ENCODE measurements around the gene BRCA1. TPM values are rescaled to one million over a fixed set of nuclear protein-coding genes. Genes with fewer than 3 reads are reported as not detected.
"Not testable (repeated sequence)": the region's sequence is repeated elsewhere in the genome, so short reads cannot be mapped to it uniquely, and the experiment has no call there.

BRCA1 gene
- total RNA-seq, 1 experiment from 2014 or later: 33.2 TPM

DNA sequence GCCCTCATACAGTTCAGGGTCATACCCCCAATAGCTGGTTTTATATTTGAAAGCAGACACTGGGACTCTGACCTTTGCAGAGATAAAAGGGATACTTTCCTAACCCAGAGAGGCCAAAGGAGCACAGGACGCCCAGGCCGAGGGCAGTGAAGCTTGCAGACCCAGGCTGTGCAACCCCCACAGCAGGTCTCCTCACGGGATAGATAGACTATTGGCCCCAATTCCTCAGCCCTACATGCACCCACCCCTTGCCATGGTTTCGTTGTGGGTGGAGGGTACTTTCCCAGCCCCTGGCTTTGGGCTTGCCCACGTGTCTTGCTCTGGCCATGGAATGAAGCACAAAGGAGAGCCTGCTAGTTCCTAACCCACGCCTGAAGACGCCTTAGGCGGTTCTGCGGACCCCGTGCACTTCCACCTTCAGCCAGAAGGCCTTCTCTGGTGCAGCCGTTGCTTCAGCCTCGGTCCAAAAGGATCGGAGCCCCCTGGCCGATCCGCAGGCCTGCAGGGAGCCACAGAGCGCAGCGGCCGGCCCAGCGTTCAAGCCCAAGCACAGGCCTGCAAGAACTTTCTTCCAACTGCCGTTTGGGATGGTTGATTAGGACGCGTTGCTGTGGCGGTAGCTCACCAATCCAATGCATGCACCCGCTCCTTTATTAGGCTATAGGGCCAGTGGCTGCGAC lies 9.8 kb upstream of the BRCA1 start:
- DNase-seq (ENCODE audit: low spot score): no peak

- not testable (repeated sequence) for DNase-seq (ENCODE audit: low spot score)
These were observed 8.3 kb upstream of the BRCA1 start for GRCh38 chr17:43133439-43133838.

- no peak for DNase-seq (ENCODE audit: low spot score)
These were observed 7.0 kb upstream of the BRCA1 start for GRCh38 chr17:43132117-43132516.

DNA sequence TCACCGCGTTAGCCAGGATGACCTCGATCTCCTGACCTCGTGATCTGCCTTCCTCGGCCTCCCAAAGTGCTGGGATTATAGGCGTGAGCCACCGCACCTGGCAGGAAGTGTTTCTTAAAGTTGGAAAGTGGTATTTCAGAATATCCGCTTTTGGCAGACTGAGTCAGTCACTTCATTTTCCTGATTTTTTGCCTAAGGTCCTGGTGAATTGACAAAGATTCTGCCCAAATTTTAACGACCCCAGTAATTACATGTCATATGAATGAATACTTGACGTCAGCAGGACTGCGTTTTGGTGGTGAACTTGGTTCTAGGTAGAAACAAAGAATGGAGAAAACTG lies 4.5 kb upstream of the BRCA1 start:
- no peak for DNase-seq (ENCODE audit: low spot score)

- DNase-seq (ENCODE audit: low spot score): not testable (repeated sequence)
These were observed 2.2 kb upstream of the BRCA1 start for GRCh38 chr17:43127333-43127876.

DNA sequence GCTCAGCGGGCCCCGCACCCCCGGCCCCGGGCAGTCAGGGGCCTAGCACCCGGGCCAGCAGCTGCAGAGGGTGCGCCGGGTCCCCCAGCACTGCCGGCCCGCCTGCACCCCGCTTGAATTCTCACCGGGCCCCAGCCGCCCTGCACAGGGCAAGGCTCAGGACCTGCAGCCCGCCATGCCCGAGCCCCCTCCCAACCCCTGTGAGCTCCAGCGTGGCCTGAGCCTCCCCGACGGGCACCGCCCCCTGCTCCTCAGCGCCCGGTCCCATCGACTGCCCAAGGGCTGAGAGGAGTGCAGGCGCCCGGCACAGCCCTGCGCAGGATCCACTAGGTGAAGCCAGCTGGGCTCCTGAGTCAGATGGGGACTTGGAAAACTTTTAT lies 1.7 kb upstream of the BRCA1 start:
- DNase-seq (ENCODE audit: low spot score): no peak

DNA sequence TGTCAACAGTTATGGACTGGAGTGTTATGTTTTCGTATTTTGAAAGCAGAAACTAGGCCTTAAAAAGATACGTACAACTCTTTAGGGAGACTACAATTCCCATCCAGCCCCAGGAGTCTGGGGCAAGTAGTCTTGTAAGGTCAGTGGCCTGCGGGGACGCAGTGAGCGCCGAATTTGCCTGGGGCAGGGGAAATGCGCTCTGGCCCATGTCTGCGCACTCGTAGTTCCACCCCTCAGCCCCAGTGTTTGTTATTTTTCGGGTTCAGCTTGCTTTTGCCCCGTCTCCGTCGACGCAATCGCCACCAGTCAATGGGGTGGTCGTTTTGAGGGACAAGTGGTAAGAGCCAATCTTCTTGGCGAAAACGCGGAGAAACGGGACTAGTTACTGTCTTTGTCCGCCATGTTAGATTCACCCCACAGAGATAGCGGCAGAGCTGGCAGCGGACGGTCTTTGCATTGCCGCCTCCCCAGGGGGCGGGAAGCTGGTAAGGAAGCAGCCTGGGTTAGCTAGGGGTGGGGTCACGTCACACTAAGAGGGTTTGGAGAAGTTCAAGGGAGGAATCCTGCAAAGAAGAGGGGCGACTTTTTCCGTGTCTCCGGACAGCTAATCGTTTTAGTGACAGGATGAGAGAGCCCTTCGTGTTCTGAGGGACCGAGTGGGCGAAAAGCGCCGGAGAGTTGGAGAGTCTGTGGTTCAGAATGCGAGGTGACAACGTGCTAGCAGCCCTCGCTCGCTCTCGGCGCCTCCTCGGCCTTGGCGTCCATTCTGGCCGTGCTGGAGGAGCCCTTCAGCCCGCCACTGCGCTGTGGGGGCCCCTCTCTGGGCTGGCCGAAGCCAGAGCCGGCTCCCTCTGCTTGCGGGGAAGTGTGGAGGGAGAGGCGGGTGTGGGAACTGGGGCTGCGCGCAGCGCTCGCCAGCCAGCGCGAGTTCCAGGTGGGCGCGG lies 1.1 kb upstream of the BRCA1 start:
- no peak for DNase-seq (ENCODE audit: low spot score)

DNA sequence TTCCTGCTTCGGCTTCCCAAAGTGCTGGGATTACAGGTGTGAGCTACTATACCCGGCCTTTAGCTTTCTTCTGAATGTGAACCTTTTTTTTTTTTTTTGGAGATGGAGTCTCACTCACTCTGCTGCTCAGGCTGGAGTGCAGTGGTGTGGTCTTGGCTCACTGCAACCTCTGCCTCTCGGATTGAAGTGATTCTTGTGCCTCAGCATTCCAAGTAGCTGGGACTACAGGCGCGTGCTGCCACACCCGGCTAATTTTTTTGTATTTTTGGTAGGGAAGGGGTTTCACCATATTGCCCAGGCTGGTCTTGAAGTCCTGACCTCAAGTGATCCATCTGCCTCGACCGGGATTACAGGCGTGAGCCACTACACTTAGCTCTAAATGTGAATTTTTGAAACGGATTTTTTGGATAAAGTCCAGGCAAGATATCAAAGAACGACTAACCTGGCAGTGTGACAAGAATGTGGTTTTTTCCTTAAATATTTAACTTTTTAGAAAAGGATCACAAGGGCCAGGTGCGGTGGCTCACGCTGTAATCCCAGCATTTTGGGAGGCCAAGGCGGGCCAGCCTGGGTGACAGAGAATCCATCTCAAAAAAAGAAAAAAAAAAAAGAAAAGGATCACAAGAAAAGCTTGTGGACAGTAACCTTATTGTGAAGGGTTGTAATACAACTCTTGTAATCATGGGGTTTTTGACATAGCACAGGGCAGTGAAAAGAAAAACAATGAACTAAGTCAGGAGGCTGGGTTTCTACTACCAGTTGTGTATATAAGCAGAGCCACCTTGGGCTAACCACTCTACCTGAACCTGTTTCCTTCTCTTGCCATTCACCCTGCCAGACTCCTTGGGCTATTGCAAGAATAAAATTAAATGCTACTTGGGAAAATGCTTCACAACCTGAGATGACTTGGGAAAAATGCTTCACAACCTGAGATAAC lies 6.2 kb downstream of the BRCA1 start:
- DNase-seq (ENCODE audit: low spot score): no peak

GRCh38 chr17:43114151-43114552 lies 11.0 kb downstream of the BRCA1 start:
- no peak for DNase-seq (ENCODE audit: low spot score)

- no peak for DNase-seq (ENCODE audit: low spot score)
These were observed 18.6 kb downstream of the BRCA1 start for GRCh38 chr17:43106552-43106951.

DNA sequence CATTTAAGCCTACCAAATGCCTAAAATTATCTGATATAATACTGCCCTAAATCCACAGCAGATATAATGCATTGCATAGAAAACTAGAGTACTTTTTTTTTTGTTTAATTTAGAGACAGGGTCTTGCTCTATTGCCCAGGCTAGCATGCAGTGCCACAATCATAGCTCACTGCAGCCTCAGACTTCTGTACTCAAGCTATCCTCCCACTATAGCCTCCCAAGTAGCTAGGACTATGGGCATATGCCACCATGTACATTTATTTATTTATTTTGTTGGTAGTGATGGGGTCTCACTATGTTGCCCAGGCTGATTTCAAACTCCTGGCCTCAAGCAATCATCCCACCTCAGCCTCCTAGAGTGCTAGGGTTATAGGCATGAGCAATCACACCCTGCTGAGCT lies 20.0 kb downstream of the BRCA1 start:
- no peak for DNase-seq (ENCODE audit: low spot score)

- no peak for DNase-seq (ENCODE audit: low spot score)
These were observed 20.5 kb downstream of the BRCA1 start for GRCh38 chr17:43104665-43105064.

- not testable (repeated sequence) for DNase-seq (ENCODE audit: low spot score)
These were observed 29.8 kb downstream of the BRCA1 start for GRCh38 chr17:43095364-43095763.

DNA sequence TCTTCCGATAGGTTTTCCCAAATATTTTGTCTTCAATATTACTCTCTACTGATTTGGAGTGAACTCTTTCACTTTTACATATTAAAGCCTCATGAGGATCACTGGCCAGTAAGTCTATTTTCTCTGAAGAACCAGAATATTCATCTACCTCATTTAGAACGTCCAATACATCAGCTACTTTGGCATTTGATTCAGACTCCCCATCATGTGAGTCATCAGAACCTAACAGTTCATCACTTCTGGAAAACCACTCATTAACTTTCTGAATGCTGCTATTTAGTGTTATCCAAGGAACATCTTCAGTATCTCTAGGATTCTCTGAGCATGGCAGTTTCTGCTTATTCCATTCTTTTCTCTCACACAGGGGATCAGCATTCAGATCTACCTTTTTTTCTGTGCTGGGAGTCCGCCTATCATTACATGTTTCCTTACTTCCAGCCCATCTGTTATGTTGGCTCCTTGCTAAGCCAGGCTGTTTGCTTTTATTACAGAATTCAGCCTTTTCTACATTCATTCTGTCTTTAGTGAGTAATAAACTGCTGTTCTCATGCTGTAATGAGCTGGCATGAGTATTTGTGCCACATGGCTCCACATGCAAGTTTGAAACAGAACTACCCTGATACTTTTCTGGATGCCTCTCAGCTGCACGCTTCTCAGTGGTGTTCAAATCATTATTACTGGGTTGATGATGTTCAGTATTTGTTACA lies 30.9 kb downstream of the BRCA1 start:
- DNase-seq (ENCODE audit: low spot score): no peak

DNA sequence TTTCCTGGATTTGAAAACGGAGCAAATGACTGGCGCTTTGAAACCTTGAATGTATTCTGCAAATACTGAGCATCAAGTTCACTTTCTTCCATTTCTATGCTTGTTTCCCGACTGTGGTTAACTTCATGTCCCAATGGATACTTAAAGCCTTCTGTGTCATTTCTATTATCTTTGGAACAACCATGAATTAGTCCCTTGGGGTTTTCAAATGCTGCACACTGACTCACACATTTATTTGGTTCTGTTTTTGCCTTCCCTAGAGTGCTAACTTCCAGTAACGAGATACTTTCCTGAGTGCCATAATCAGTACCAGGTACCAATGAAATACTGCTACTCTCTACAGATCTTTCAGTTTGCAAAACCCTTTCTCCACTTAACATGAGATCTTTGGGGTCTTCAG lies 32.3 kb downstream of the BRCA1 start:
- no peak for DNase-seq (ENCODE audit: low spot score)

DNA sequence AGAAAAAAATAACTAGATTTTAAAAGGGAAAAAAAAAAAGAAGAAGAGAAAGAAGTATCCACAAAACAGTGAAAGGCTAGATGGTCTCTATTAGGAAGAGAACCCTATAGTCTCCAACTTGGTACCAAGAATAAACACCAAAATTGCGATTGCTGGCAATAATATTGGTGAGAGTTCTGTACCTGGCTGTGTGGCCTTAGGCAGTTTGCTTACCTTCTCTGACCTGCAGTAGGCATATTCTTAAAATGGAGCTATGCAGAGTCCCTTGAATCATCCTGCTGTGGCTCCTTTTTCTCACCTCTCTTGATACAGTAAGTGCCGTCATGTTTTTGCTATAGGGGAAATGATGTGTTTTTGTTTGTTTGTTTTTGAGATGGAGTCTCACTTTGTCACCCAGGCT lies 35.1 kb downstream of the BRCA1 start:
- DNase-seq (ENCODE audit: low spot score): no peak

DNA sequence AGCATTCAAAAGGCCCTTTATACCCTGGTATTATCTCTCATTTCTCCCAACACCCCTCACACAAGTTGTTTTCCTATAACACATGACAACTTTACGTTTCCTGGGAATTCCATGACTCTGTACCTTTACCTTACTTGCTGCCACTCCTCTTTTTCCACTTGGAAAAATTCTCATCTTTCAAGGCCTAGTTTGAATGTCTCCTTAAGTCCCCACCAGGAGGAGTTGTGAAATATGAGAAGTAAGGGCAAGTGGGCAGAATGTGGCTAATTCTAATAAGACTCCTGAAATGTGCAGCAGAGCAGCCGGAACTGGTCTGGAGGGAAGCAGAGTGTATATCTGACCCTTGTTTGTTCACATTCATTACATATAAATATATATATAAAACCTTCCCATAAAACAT lies 39.7 kb downstream of the BRCA1 start:
- DNase-seq (ENCODE audit: low spot score): peak; percentile 19

- DNase-seq (ENCODE audit: low spot score): no peak
These were observed 45.4 kb downstream of the BRCA1 start for GRCh38 chr17:43079641-43080302.

- no peak for DNase-seq (ENCODE audit: low spot score)
These were observed 50.3 kb downstream of the BRCA1 start for GRCh38 chr17:43074869-43075268.

DNA sequence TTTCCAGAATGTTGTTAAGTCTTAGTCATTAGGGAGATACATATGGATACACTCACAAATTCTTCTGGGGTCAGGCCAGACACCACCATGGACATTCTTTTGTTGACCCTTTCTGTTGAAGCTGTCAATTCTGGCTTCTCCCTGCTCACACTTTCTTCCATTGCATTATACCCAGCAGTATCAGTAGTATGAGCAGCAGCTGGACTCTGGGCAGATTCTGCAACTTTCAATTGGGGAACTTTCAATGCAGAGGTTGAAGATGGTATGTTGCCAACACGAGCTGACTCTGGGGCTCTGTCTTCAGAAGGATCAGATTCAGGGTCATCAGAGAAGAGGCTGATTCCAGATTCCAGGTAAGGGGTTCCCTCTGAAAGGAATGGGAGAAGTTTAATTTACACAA lies 54.3 kb downstream of the BRCA1 start:
- DNase-seq (ENCODE audit: low spot score): no peak

Data from HT-29 (cell line).